GM23248 (cell line): ENCODE data around the gene INO80D. TPM values are rescaled to one million over a fixed set of nuclear protein-coding genes. Genes with fewer than 3 reads are reported as not detected.

ENCODE experiments used
- DNase-seq: peaks from one replicate; pipeline ENCODE4 v3.0.0-alpha.2; 2015
- H2AFZ ChIP-seq: fragments of 200-600 bp; sonication (generic); 2 replicates; pipeline ENCODE4 v1.6.1; 2016; ENCODE audit warnings: antibody characterized with exemption
- H3F3A ChIP-seq: fragments of 200-600 bp; sonication (generic); 2 replicates; pipeline ENCODE4 v1.6.1; 2016; ENCODE audit warnings: mild to moderate bottlenecking, antibody characterized with exemption, mixed run types; ENCODE audit not compliant: insufficient read depth
- H3K27ac ChIP-seq: fragments of 200-600 bp; sonication (generic); 2 replicates; pipeline ENCODE4 v1.5.1; 2016; ENCODE audit warnings: mild to moderate bottlenecking
- H3K27me3 ChIP-seq: fragments of 200-600 bp; sonication (generic); replicated peaks from 2 replicates; pipeline ENCODE4 v1.6.1; 2016; ENCODE audit warnings: mild to moderate bottlenecking; ENCODE audit not compliant: insufficient read depth
- H3K36me3 ChIP-seq: fragments of 200-600 bp; sonication (generic); 2 replicates; pipeline ENCODE4 v1.6.1; 2016; ENCODE audit warnings: low read depth, mild to moderate bottlenecking
- H3K4me1 ChIP-seq: fragments of 200-600 bp; sonication (generic); 2 replicates; pipeline ENCODE4 v1.6.1; 2016; ENCODE audit warnings: mild to moderate bottlenecking; ENCODE audit not compliant: insufficient read depth
- H3K4me2 ChIP-seq: fragments of 200-600 bp; sonication (generic); one replicate; pipeline ENCODE4 v1.6.1; 2016; ENCODE audit warnings: mild to moderate bottlenecking; ENCODE audit not compliant: unreplicated experiment
- H3K4me3 ChIP-seq: fragments of 200-600 bp; sonication (generic); 2 replicates; pipeline ENCODE4 v1.5.1; 2016; ENCODE audit warnings: mild to moderate bottlenecking
- H3K79me2 ChIP-seq: fragments of 200-600 bp; sonication (generic); 2 replicates; pipeline ENCODE4 v1.6.1; 2016; ENCODE audit warnings: mild to moderate bottlenecking; ENCODE audit not compliant: insufficient read depth
- H3K9ac ChIP-seq: fragments of 200-600 bp; sonication (generic); 2 replicates; pipeline ENCODE4 v1.6.1; 2016; ENCODE audit warnings: mild to moderate bottlenecking
- H3K9me2 ChIP-seq: fragments of 200-600 bp; sonication (generic); 2 replicates; pipeline ENCODE4 v1.6.1; 2016; ENCODE audit warnings: mixed run types, mild to moderate bottlenecking, moderate library complexity; ENCODE audit not compliant: insufficient read depth
- H3K9me3 ChIP-seq: fragments of 200-600 bp; sonication (generic); one replicate; pipeline ENCODE4 v1.6.1; 2017; ENCODE audit warnings: low read depth
- H4K20me1 ChIP-seq: fragments of 200-600 bp; sonication (generic); 2 replicates; pipeline ENCODE4 v1.6.0; 2016; ENCODE audit not compliant: insufficient read depth
- EZH2 ChIP-seq: fragments of 200-600 bp; sonication (generic); IDR thresholded peaks from 2 replicates; pipeline ENCODE4 v1.6.1; 2018; ENCODE audit warnings: antibody characterized with exemption, mild to moderate bottlenecking; ENCODE audit not compliant: insufficient read depth, poor library complexity, severe bottlenecking
- EZH2phosphoT487 ChIP-seq: fragments of 200-600 bp; sonication (generic); IDR thresholded peaks from 2 replicates; pipeline ENCODE4 v1.6.1; 2018; ENCODE audit warnings: antibody characterized with exemption, moderate library complexity, mild to moderate bottlenecking, low read depth; ENCODE audit not compliant: insufficient read depth
- WGBS, 2 experiments: methylation state at CpG; one replicate each; pipeline ENCODE4 v1.1.6; 2015 to 2017; ENCODE audit warnings: low lambda C conversion rate in 2 of 2, low coverage in 1 of 2; ENCODE audit errors: missing lambda C conversion rate in 2 of 2; 5-methylcytosine and 5-hydroxymethylcytosine counted together
- in situ Hi-C: fragments of 300-500 bp; cut with MboI; formaldehyde crosslinking; loops from 2 replicates; pipeline ENCODE4 v1.15.0; 2020
- polyA plus RNA-seq: library from polyadenylated mRNA; unstranded; fragments of >200 nt; fragmentation: Nextera tagmentation; extraction: Ambion mirVana; gene quantifications from 2 replicates; pipeline ENCODE4 v1.2.1, GENCODE V29; 2016
- total RNA-seq: library from RNA; depleted of rRNA; stranded (reverse); fragments of >200 nt; shearing (Covaris generic); gene quantifications from 2 replicates; pipeline ENCODE4 v1.2.3, GENCODE V29; 2014

The INO80D gene
- total and polyA plus RNA-seq, 2 experiments from 2014 or later: 3.4 to 4.8 TPM

DNA sequence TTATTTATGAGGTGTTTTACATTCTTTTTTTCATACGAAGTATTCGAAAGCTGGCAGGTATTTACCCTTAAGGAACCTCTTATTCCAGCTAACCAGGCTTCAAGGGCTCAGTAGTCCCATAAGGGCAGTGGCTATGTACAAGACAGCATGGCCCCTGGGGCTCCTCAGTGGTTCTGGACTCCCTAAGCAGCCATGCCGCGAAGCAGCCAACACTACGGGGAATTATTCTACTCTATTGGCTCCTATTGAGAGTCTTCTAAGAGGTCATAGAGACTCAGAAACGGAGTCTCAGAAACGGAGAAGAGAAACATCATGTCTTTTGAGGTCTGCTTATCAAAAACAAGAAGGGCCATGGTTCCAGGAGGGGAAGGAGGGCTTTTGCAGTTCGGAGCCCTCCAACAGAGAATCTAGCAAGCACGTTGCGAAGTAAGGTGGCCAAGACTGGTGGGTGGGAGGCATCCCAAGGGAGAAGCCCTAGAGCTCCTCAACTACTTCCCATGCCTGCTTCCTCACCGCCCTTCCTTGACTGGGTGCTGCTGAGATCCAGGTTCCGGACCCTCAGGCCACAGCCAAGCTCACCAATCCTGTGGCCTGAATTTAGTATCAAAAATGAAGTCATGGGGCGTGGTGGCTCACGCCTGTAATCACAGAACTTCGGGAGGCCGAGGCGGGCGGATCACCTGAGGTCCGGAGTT lies 109.7 kb downstream of the INO80D start:
- no peak for DNase-seq
- Histone ChIP-seq H3K79me2 (no peaks in the 10 kb centered on the region), H3K4me2 (no peak overlapping the region), H3K9me2 (no peaks in the 10 kb centered on the region), H4K20me1 (no peaks in the 10 kb centered on the region), H3K27me3 (no peaks in the 10 kb centered on the region), H3K36me3 (no peaks in the 10 kb centered on the region), H3K4me3 (no peak overlapping the region), H3K27ac (no peak overlapping the region), H2AFZ (no peak overlapping the region), H3K4me1 (no peaks in the 10 kb centered on the region), H3K9me3 (no peaks in the 10 kb centered on the region), H3F3A (no peaks in the 10 kb centered on the region), H3K9ac (no peak overlapping the region)
- in situ Hi-C loops: no loop called here
- TF ChIP-seq EZH2phosphoT487 (no peak), EZH2 (no peak)
- 68 to 73% methylated on average over 19 of the region's 19 CpGs for WGBS, 2 experiments

DNA sequence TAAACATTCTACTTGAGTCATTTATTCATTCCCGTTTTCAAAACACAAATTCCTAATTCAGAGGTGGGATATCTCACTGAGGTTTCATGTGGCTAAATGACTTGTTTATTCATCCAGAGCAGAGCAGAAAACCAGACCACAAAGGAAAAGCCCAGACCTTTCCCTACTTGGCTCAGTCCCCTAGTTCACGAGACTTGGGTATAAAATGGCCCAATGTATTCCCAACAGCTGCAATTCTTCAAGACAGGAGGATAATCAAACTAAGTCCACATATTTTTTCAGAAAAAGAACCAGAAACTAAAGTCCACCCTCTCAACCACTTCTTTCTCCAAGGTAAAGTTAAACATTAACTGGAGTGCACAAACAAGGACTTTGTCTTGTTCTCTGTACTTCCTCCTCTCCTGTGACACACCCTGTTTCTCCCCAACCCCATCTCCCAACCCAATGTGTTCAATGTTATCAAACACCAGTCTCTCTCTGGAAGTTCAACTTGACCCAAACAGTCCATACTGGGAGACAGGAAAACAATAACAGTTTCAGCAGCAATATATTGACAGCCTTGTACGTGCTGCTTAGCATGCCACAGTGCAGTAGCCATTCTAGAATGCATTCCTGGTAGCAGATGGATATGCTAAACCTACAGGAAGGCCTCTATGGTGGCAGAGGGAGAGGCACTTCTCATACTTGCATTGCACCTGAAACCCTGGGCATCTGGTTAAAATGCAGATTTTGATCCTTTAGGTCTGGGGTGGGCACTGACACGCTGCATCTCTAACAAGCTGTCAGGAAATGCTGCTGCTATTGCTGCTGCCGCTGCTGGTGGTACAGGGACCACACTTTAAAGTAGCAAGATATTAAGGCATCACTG lies 110.7 kb downstream of the INO80D start:
- no peaks in the 10 kb centered on the region for H3F3A ChIP-seq
- no peak overlapping the region for H2AFZ ChIP-seq
- H4K20me1 ChIP-seq: no peaks in the 10 kb centered on the region
- DNase-seq: no peak
- in situ Hi-C loops: no loop called here
- H3K27ac ChIP-seq: no peak overlapping the region
- no peak overlapping the region for H3K4me2 ChIP-seq
- 60 to 64% methylated on average over 5 of the region's 5 CpGs for WGBS, 2 experiments
- no peaks in the 10 kb centered on the region for H3K79me2 ChIP-seq
- no peaks in the 10 kb centered on the region for H3K9me2 ChIP-seq
- TF ChIP-seq EZH2 (no peak), EZH2phosphoT487 (no peak)
- 0 out of 2 replicates have a peak, but pooled peaks cover 5% of the 10 kb centered on the region for H3K27me3 ChIP-seq
- no peaks in the 10 kb centered on the region for H3K4me1 ChIP-seq
- H3K4me3 ChIP-seq: no peak overlapping the region
- H3K9ac ChIP-seq: no peak overlapping the region
- H3K9me3 ChIP-seq: no peaks in the 10 kb centered on the region
- no peaks in the 10 kb centered on the region for H3K36me3 ChIP-seq

- 58 to 64% methylated on average over 1 of the region's 1 CpG for WGBS, 2 experiments
- H3K36me3 ChIP-seq: no peaks in the 10 kb centered on the region
- H3K4me2 ChIP-seq: no peak overlapping the region
- no peaks in the 10 kb centered on the region for H3K9me2 ChIP-seq
- in situ Hi-C loops: no loop called here
- TF ChIP-seq EZH2phosphoT487: no peak
- no peak for TF ChIP-seq EZH2
- DNase-seq: no peak
- no peak overlapping the region for H3K4me3 ChIP-seq
- H3K27me3 ChIP-seq: 0 out of 2 replicates have a peak, but pooled peaks cover 8% of the 10 kb centered on the region
- no peaks in the 10 kb centered on the region for H3K79me2 ChIP-seq
- no peak overlapping the region for H3K27ac ChIP-seq
- H4K20me1 ChIP-seq: no peaks in the 10 kb centered on the region
- no peaks in the 10 kb centered on the region for H3F3A ChIP-seq
- no peak overlapping the region for H2AFZ ChIP-seq
- H3K9me3 ChIP-seq: no peaks in the 10 kb centered on the region
- H3K9ac ChIP-seq: no peak overlapping the region
- no peaks in the 10 kb centered on the region for H3K4me1 ChIP-seq
These were observed 113.9 kb downstream of the INO80D start for GRCh38 chr2:205972113-205972512.

DNA sequence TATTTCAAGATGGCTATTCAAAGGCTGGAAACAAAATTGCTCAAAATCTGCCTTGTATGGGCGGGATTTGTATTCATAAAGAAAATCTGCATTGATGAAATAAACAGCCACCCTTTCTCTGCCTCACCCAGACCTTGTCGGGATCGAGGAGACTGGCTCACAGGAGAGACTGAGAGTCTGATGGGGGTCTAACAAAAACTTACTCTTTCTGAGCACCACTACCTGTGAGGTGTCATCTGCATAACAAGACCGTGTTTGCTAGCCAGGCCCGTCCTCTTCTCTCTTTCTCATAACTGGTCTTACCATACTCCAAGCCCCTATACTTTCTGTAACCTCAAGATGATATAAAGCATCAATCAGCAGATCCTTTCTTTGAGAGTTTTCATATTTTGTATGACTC lies 115.6 kb downstream of the INO80D start:
- no peak overlapping the region for H2AFZ ChIP-seq
- 0 out of 2 replicates have a peak, but pooled peaks cover 8% of the 10 kb centered on the region for H3K27me3 ChIP-seq
- no peaks in the 10 kb centered on the region for H3K9me3 ChIP-seq
- H3K9me2 ChIP-seq: no peaks in the 10 kb centered on the region
- no peak overlapping the region for H3K4me3 ChIP-seq
- no peaks in the 10 kb centered on the region for H3K36me3 ChIP-seq
- no peaks in the 10 kb centered on the region for H3K79me2 ChIP-seq
- in situ Hi-C loops: no loop called here
- no peak overlapping the region for H3K4me2 ChIP-seq
- no peaks in the 10 kb centered on the region for H3K4me1 ChIP-seq
- TF ChIP-seq EZH2 (no peak), EZH2phosphoT487 (no peak)
- no peaks in the 10 kb centered on the region for H3F3A ChIP-seq
- no peak for DNase-seq
- no peak overlapping the region for H3K27ac ChIP-seq
- 36 to 46% methylated on average over 5 of the region's 5 CpGs for WGBS, 2 experiments
- no peak overlapping the region for H3K9ac ChIP-seq
- no peaks in the 10 kb centered on the region for H4K20me1 ChIP-seq
